Vagina (tissue), 2 donors: ENCODE results near the gene MFAP3L.

Source experiments
- POLR2A ChIP-seq, 2 donors: fragments of 450-650 bp; IDR thresholded peaks; one replicate each; pipeline ENCODE4 v1.6.1; 2017; ENCODE audit warnings: antibody characterized with exemption in 2 of 2, mild to moderate bottlenecking in 2 of 2, moderate library complexity in 2 of 2
- POLR2AphosphoS5 ChIP-seq, 2 donors: sonication (generic); formaldehyde crosslinking; IDR thresholded peaks; one replicate each; pipeline ENCODE4 v1.9.0; 2017; ENCODE audit warnings: antibody characterized with exemption in 2 of 2, mild to moderate bottlenecking in 2 of 2, low read depth in 1 of 2; ENCODE audit not compliant: insufficient read depth in 1 of 2
- TF ChIP-seq, protein P1 (sequence below), 3 experiments: fragments of 450-650 bp in 2 of 3; fragments of 200-600 bp in 1 of 3; sonication (generic) in 1 of 3; IDR thresholded peaks; one replicate each; pipeline ENCODE4 v1.5.1; 2017 to 2019; ENCODE audit warnings: antibody characterized with exemption in 3 of 3, mild to moderate bottlenecking in 2 of 3, moderate library complexity in 2 of 3

DNA sequence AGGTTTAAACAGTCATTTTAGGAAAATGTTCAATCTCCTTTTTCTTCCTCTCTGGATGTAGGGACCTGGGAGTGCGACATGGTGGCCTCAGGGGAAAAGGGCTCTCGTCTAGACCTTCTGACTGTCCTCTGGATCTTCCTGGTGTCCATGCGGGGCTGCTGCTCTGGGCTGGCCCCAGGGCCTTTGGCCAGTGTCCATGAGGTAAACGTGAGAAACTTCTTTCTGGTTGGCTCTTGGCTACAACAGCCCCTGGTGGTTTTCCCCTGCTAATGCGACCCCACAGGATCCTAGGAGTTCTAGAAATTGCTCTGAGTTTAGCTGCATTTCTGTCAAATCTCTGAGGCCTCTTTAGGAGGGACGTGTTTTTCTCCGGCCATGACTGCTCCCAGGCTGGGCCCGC, 85.7 kb downstream of the MFAP3L start:
- TF ChIP-seq, protein P1, sequence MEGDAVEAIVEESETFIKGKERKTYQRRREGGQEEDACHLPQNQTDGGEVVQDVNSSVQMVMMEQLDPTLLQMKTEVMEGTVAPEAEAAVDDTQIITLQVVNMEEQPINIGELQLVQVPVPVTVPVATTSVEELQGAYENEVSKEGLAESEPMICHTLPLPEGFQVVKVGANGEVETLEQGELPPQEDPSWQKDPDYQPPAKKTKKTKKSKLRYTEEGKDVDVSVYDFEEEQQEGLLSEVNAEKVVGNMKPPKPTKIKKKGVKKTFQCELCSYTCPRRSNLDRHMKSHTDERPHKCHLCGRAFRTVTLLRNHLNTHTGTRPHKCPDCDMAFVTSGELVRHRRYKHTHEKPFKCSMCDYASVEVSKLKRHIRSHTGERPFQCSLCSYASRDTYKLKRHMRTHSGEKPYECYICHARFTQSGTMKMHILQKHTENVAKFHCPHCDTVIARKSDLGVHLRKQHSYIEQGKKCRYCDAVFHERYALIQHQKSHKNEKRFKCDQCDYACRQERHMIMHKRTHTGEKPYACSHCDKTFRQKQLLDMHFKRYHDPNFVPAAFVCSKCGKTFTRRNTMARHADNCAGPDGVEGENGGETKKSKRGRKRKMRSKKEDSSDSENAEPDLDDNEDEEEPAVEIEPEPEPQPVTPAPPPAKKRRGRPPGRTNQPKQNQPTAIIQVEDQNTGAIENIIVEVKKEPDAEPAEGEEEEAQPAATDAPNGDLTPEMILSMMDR (IDR thresholded peaks at IDR 0.05), result no peak
- TF ChIP-seq POLR2A (IDR thresholded peaks at IDR 0.05), result no peak
- no peak for TF ChIP-seq POLR2AphosphoS5 (IDR thresholded peaks at IDR 0.05; ENCODE audit: insufficient read depth in 1 of 2, low read depth in 1 of 2)
